Putamen (tissue), 1 donor: Measurements from ENCODE around the gene FNDC11.
"Not testable (repeated sequence)": the region's sequence is repeated elsewhere in the genome, so short reads cannot be mapped to it uniquely, and the experiment has no call there.

Experiments used
- DNase-seq: peaks from one replicate; pipeline ENCODE4 v3.0.0-alpha.2; 2016; ENCODE audit warnings: low spot score

FNDC11 gene

GRCh38 chr20:63599396-63600050, 45.6 kb downstream of the FNDC11 start:
- no peak for DNase-seq

GRCh38 chr20:63601679-63602078, 47.7 kb downstream of the FNDC11 start:
- DNase-seq = not testable (repeated sequence)

GRCh38 chr20:63602321-63602720, 48.4 kb downstream of the FNDC11 start:
- no peak for DNase-seq
